GM12892 (cell line): ENCODE measurements around the gene EFCC1.

Source experiments
- POLR2A ChIP-seq: IDR thresholded peaks from 2 replicates; pipeline ENCODE4 v1.6.1; 2011; ENCODE audit warnings: low read depth, low read length, control low read depth
- POLR2AphosphoS5 ChIP-seq: IDR thresholded peaks from 2 replicates; pipeline ENCODE4 v1.6.1; 2011; ENCODE audit warnings: low read depth, low read length, control low read depth
- TAF1 ChIP-seq: IDR thresholded peaks from 2 replicates; pipeline ENCODE4 v1.6.1; 2011; ENCODE audit warnings: low read depth, mild to moderate bottlenecking, control low read depth, low read length, borderline replicate concordance

DNA sequence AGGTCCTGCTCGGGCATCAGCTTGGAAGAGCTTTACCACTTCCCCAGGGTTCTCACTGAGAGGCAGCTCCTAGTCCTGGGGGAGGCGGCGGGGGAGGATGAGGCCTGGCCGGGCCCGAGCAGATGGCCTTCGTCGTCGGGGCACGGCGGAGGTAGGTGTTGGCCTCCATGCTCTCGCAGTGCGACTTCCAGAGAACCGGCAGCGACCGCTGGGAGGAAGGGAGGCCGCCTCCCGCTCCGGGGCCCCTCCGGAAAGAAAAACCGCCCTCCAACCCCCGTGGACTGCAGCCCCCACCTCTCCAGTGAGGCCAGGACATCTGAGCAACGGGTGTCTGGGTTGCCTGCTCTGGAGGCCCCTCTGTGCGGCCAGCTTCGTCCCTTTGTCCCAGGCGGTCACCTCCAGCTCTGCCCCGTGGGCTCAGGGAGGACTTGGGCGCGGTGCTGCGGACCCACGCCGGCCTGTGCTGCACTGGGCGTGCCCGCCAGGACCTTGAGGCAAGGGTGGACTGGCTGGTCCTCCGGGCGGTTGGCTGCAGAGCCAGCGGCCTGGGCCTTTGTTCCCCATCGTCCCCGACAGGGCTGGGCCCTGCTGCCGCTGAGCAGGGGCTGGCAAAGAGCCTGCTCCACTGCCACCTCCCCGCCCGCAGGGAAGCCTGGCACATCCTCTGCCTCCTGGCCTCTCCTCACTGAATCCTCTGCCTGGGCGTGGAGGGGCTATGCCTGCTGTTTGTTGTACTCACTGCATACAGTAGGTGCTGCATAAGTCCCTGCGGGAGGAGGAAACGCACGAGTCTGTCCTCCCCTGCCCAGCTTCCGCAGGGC is 45.8 kb downstream of the EFCC1 start:
- TF ChIP-seq POLR2A: no peak
- no peak for TF ChIP-seq POLR2AphosphoS5
- TF ChIP-seq TAF1: no peak
